ENCODE measurements around the gene HDAC4. TPM values are rescaled to one million over a fixed set of nuclear protein-coding genes. Genes with fewer than 3 reads are reported as not detected.

HDAC4 gene
- total and polyA plus RNA-seq, 2 experiments from 2014 or later = 8.1 to 41.8 TPM

GRCh38 chr2:239208465-239209180, 192.2 kb downstream of the HDAC4 start:
- Histone ChIP-seq H3F3A (replicated peaks; ENCODE audit: low read depth) (no peaks in the 10 kb centered on the region), H4K20me1 (replicated peaks; ENCODE audit: insufficient read depth) (peaks cover 29% of the 10 kb centered on the region), H3K4me1 (ENCODE audit: insufficient read depth) (peaks cover 35% of the 10 kb centered on the region), H3K36me3 (ENCODE audit: insufficient read depth) (no peaks in the 10 kb centered on the region), H2AFZ (no peak overlapping the region), H3K4me3 (no peak overlapping the region), H3K9me2 (ENCODE audit: insufficient read depth) (no peaks in the 10 kb centered on the region), H3K27ac (ENCODE audit: low read depth) (peak overlapping the region; percentile 68; the same call in 1 of the 2 replicates), H3K27me3 (ENCODE audit: insufficient read depth) (no peaks in the 10 kb centered on the region), H3K4me2 (no peak overlapping the region), H3K79me2 (replicated peaks; ENCODE audit: insufficient read depth) (peaks cover 87% of the 10 kb centered on the region)
- Mint-ChIP-seq H3K4me3 (peak overlapping the region; percentile 46; the same call in 1 of the 3 replicates), H3K9me3 (no peaks in the 10 kb centered on the region), H3K27ac (peak overlapping the region; percentile 74), H3K27me3 (ENCODE audit: insufficient read depth, low read depth, poor library complexity) (peaks cover 8% of the 10 kb centered on the region), H3K36me3 (ENCODE audit: low read depth) (no peaks in the 10 kb centered on the region), H3K4me1 (peaks cover 74% of the 10 kb centered on the region)
- peak; percentile 42 for ATAC-seq
- DNase-seq (ENCODE audit: low spot score) = no peak
- TF ChIP-seq JUNB (IDR thresholded peaks at IDR 0.05; ENCODE audit: unreplicated experiment) = no peak
- TF ChIP-seq ZNF462 (CRISPR knock-in tag; IDR thresholded peaks at IDR 0.05) = no peak
- TF ChIP-seq EZH2phosphoT487 (IDR thresholded peaks at IDR 0.05; ENCODE audit: unreplicated experiment) = no peak
- no peak for TF ChIP-seq REST (IDR thresholded peaks at IDR 0.05; ENCODE audit: unreplicated experiment)
- TF ChIP-seq ZNF331 (CRISPR knock-in tag; IDR thresholded peaks at IDR 0.05; ENCODE audit: low read depth) = no peak
- TF ChIP-seq CTCF (conservative IDR thresholded peaks at IDR 0.05; ENCODE audit: low read depth in 2 of 2) = no peak
- TF ChIP-seq NANOG (IDR thresholded peaks at IDR 0.05; ENCODE audit: borderline replicate concordance) = no peak
- TF ChIP-seq ETS1 (IDR thresholded peaks at IDR 0.05) = no peak
- no peak for TF ChIP-seq ZNF114 (CRISPR knock-in tag; IDR thresholded peaks at IDR 0.05)
- TF ChIP-seq STAT1 (IDR thresholded peaks at IDR 0.05; ENCODE audit: unreplicated experiment) = no peak
- TF ChIP-seq EZH2 (IDR thresholded peaks at IDR 0.05; ENCODE audit: low read depth, unreplicated experiment) = no peak
- no peak for TF ChIP-seq CREB1 (CRISPR knock-in tag; IDR thresholded peaks at IDR 0.05; ENCODE audit: low read depth)
- TF ChIP-seq POLR2AphosphoS5 (IDR thresholded peaks at IDR 0.05; ENCODE audit: low read depth) = no peak

Data from GM23338 (cell line).